Measurements from ENCODE around the gene TMIGD1. TPM values are rescaled to one million over a fixed set of nuclear protein-coding genes. Genes with fewer than 3 reads are reported as not detected.

The TMIGD1 gene
- total and polyA plus RNA-seq, 2 donors (not counting 3 experiments of a cell fraction or from before 2014, with no cell fraction given), result not detected

- no peak overlapping the region for H3K9ac ChIP-seq (replicated peaks; ENCODE audit: extremely low read depth, insufficient read depth, low read length)
- no peak overlapping the region for H3K27ac ChIP-seq (ENCODE audit: insufficient read depth, low read depth, low read length)
- no peak overlapping the region for H2AFZ ChIP-seq (ENCODE audit: low read depth, low read length)
- H3K36me3 ChIP-seq (ENCODE audit: control insufficient read depth in 2 of 2, extremely low read depth in 1 of 2, insufficient read depth in 2 of 2, low read length in 2 of 2), result no peaks in the 10 kb centered on the region
- dilution Hi-C loops (cut with MboI; ENCODE audit: extremely low pct_ligation_motif_present, low sequenced_read_pairs), result no loop called here
- no peak overlapping the region for H3K4me3 ChIP-seq (replicated peaks in 1 of 3; ENCODE audit: insufficient read depth in 1 of 3, low read depth in 1 of 3, low read length in 3 of 3)
- no TSS peak for BruUV-seq (replicated peaks)
- FAIRE-seq (no peak), DNase-seq (ENCODE audit: low read depth, low spot score) (no peak)
- ChIA-PET CTCF (interaction anchor here (0.8 to 1.2 kb wide), 3 partner anchors 10 to 26 kb away, joined by 3 to 4 read pairs (median 3); no protein-coding TSS in a partner anchor), POLR2A (no interaction called here)
- no peaks in the 10 kb centered on the region for H3K9me1 ChIP-seq (replicated peaks; ENCODE audit: control insufficient read depth, extremely low read depth, insufficient read depth, low read length)
- H3K27me3 ChIP-seq (ENCODE audit: control insufficient read depth in 2 of 2, insufficient read depth in 2 of 2, low read length in 2 of 2), result peaks cover 5 to 9% of the 10 kb centered on the region in 2 experiments
- intact Hi-C loops (cut with micrococcal nuclease), result no loop called here
- H3K9me3 ChIP-seq (replicated peaks; ENCODE audit: control insufficient read depth, insufficient read depth, low read length), result no peaks in the 10 kb centered on the region
- no peak overlapping the region for H3K4me2 ChIP-seq (ENCODE audit: insufficient read depth, low read length)
- TF ChIP-seq JUN (IDR thresholded peaks at IDR 0.05; ENCODE audit: borderline replicate concordance, insufficient read depth, insufficient read length, low read depth) (no peak), GATA2 (IDR thresholded peaks at IDR 0.05; ENCODE audit: insufficient read depth, insufficient read length, low read depth, low read length) (no peak), POLR2A (IDR thresholded peaks at IDR 0.05; ENCODE audit: low read depth, low read length) (no peak), POLR2AphosphoS5 (IDR thresholded peaks at IDR 0.05; ENCODE audit: insufficient read depth, low read depth, low read length) (no peak), MYC (IDR thresholded peaks at IDR 0.05; ENCODE audit: low read depth, low read length) (no peak), MAX (IDR thresholded peaks at IDR 0.05; ENCODE audit: insufficient read depth, insufficient read length) (no peak), EZH2 (IDR thresholded peaks at IDR 0.05; ENCODE audit: borderline replicate concordance, low read depth, low read length, severe bottlenecking) (no peak), FOS (IDR thresholded peaks at IDR 0.05; ENCODE audit: borderline replicate concordance, insufficient read depth, low read length) (no peak)
- TF ChIP-seq, protein P1, sequence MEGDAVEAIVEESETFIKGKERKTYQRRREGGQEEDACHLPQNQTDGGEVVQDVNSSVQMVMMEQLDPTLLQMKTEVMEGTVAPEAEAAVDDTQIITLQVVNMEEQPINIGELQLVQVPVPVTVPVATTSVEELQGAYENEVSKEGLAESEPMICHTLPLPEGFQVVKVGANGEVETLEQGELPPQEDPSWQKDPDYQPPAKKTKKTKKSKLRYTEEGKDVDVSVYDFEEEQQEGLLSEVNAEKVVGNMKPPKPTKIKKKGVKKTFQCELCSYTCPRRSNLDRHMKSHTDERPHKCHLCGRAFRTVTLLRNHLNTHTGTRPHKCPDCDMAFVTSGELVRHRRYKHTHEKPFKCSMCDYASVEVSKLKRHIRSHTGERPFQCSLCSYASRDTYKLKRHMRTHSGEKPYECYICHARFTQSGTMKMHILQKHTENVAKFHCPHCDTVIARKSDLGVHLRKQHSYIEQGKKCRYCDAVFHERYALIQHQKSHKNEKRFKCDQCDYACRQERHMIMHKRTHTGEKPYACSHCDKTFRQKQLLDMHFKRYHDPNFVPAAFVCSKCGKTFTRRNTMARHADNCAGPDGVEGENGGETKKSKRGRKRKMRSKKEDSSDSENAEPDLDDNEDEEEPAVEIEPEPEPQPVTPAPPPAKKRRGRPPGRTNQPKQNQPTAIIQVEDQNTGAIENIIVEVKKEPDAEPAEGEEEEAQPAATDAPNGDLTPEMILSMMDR (IDR thresholded peaks at IDR 0.05; ENCODE audit: extremely low read depth in 1 of 2, insufficient read depth in 1 of 2, low read depth in 1 of 2, low read length in 2 of 2), result no peak
- H3K79me2 ChIP-seq (ENCODE audit: control insufficient read depth, insufficient read depth, low read length), result no peaks in the 10 kb centered on the region
- H3K4me1 ChIP-seq (ENCODE audit: control insufficient read depth, extremely low read depth, insufficient read depth, low read length), result no peaks in the 10 kb centered on the region
- H4K20me1 ChIP-seq (replicated peaks; ENCODE audit: control insufficient read depth, extremely low read depth, insufficient read depth, low read length), result no peaks in the 10 kb centered on the region
Measured at GRCh38 chr17:30315106-30315505, 18.8 kb downstream of the TMIGD1 start.
